ENCODE measurements around the gene ANKRD42.

The ANKRD42 gene

GRCh38 chr11:83193315-83194280 is at the start of gene ANKRD42:
Gene ANKRD42 (plus strand): TSS chr11:83193712. CDS start chr11:83194671, 959 bp downstream.
- DNase-seq (ENCODE audit: extremely low read depth in 1 of 2, low read depth in 1 of 2), result peak; percentile 67 to 86

GRCh38 chr11:83147895-83148294 is 45.6 kb upstream of the ANKRD42 start:
- no peak for DNase-seq (ENCODE audit: extremely low read depth in 1 of 2, low read depth in 1 of 2)

GRCh38 chr11:83150450-83150849 is 43.1 kb upstream of the ANKRD42 start:
- no peak for DNase-seq (ENCODE audit: extremely low read depth in 1 of 2, low read depth in 1 of 2)

GRCh38 chr11:83151274-83151977 is 42.1 kb upstream of the ANKRD42 start:
- DNase-seq (ENCODE audit: extremely low read depth in 1 of 2, low read depth in 1 of 2), result no peak

GRCh38 chr11:83152264-83152663 is 41.2 kb upstream of the ANKRD42 start:
- no peak for DNase-seq (ENCODE audit: extremely low read depth in 1 of 2, low read depth in 1 of 2)

- no peak for DNase-seq (ENCODE audit: extremely low read depth in 1 of 2, low read depth in 1 of 2)
These were observed 39.7 kb upstream of the ANKRD42 start for GRCh38 chr11:83153764-83154163.

- peak; percentile 93 to 98 for DNase-seq (ENCODE audit: extremely low read depth in 1 of 2, low read depth in 1 of 2)
These were observed 37.1 kb upstream of the ANKRD42 start for GRCh38 chr11:83156144-83156995.

GRCh38 chr11:83156996-83157593 is 36.4 kb upstream of the ANKRD42 start, which contains the start of gene PCF11:
Gene PCF11 (plus strand): TSS chr11:83157131. CDS start chr11:83157440, 309 bp downstream.
- no peak for DNase-seq (ENCODE audit: extremely low read depth in 1 of 2, low read depth in 1 of 2)

GRCh38 chr11:83157594-83158356 is 35.7 kb upstream of the ANKRD42 start:
- peak in 1 of 2 donors; percentile 21 for DNase-seq (ENCODE audit: extremely low read depth in 1 of 2, low read depth in 1 of 2)

- no peak for DNase-seq (ENCODE audit: extremely low read depth in 1 of 2, low read depth in 1 of 2)
These were observed 35.1 kb upstream of the ANKRD42 start for GRCh38 chr11:83158357-83158786.

- no peak for DNase-seq (ENCODE audit: extremely low read depth in 1 of 2, low read depth in 1 of 2)
These were observed 34.3 kb upstream of the ANKRD42 start for GRCh38 chr11:83158965-83159901.

GRCh38 chr11:83159902-83160865 is 33.3 kb upstream of the ANKRD42 start:
- DNase-seq (ENCODE audit: extremely low read depth in 1 of 2, low read depth in 1 of 2), result no peak

GRCh38 chr11:83161610-83162199 is 31.8 kb upstream of the ANKRD42 start:
- no peak for DNase-seq (ENCODE audit: extremely low read depth in 1 of 2, low read depth in 1 of 2)

- DNase-seq (ENCODE audit: extremely low read depth in 1 of 2, low read depth in 1 of 2), result no peak
These were observed 31.1 kb upstream of the ANKRD42 start for GRCh38 chr11:83162377-83162776.

- no peak for DNase-seq (ENCODE audit: extremely low read depth in 1 of 2, low read depth in 1 of 2)
These were observed 27.2 kb upstream of the ANKRD42 start for GRCh38 chr11:83166193-83166866.

GRCh38 chr11:83168756-83169155 is 24.8 kb upstream of the ANKRD42 start:
- no peak for DNase-seq (ENCODE audit: extremely low read depth in 1 of 2, low read depth in 1 of 2)
